HG02678 (cell line): Measurements from ENCODE around the gene CLSTN2.

ENCODE experiments used
- ATAC-seq: cut with Tn5 transposase; IDR thresholded peaks from one replicate; pipeline ENCODE4 v1.9.1; 2021; ENCODE audit warnings: mild to moderate bottlenecking, moderate library complexity; ENCODE audit not compliant: unreplicated experiment

Gene CLSTN2

DNA sequence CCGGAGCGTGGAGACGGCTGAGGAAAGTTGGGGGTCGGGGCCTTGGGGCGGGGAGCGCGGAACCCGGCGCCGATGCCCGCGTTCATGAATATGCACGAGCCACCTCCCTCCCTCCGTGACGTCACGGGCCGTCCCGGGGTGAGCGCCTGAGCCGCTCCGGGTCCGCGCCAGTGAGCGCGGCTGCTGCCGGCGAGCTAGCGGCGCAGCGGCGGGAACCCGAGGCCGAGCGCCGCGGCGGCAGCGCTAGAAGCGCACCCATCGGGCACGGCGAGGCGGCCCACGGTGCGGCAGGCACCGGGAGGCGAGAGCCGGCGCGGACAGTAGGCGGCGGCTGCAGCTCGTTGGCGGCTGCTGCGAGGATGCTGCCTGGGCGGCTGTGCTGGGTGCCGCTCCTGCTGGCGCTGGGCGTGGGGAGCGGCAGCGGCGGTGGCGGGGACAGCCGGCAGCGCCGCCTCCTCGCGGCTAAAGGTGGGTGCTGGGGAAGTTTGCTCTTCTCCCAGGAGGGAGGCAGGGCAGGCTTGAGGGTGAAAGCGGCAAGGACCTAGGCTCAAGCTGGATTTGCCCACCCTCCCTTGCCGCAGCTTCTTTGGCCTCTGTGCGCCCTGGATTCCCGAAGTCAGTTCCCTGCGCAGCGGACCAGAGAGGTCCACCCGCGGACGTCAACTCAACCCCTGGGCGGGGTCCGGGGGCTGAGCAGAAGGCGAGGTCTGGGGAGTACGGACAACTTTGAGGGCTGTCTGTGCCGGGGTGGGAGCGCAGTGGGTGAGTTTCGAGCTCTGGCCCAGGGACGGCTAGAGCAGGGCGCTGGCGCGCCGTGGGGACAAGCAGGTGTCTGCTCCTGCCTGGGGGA, at the start of gene CLSTN2:
TSS of gene CLSTN2 (plus strand) at position 170 of the 850 bp plus-strand sequence.
- no peak for ATAC-seq

DNA sequence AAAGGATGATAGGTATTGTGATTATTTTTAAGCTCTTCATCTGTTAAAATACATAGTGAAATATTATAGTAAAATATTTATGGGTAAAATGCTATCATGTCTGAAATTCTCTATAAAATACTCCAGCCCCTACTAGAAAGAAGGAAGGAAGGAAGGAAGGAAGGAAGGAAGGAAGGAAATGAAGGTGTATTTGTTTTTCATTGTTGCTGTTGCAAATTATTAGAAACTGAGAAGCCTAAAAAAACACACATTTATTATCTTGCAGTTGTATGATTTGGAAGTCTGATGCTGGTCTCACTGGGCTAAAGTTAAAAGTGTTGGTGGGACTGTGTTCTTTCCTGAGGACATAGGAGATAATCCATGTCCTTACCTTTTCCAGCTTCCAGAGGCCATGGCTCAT, 47.6 kb upstream of the CLSTN2 start:
- no peak for ATAC-seq

DNA sequence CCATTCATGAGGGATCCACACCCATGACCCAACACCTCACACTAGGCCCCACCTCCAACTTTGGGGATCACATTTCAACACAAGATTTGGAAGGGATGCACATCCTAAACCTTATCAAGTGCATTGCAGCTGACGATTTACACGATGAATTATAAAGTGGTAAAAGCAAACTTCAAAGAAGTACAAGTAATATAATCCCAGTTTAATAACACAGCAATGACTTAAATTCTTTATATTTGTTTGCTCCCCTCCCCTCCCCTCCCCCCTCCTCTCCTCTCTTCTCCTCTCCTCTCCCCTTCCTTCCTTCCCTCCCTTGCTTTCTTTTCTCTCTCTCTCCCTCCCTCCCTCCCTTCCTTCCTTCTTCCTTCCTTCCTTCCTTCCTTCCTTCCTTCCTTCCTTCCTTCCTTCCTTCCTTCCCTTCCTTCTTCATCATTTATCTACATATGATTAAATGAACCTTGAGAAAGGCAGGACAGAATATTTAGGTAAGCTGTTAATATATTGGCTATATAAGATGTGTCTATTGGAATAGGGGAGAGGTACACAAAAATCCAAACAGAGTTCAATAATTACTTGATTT, 46.3 kb upstream of the CLSTN2 start:
- ATAC-seq: no peak

DNA sequence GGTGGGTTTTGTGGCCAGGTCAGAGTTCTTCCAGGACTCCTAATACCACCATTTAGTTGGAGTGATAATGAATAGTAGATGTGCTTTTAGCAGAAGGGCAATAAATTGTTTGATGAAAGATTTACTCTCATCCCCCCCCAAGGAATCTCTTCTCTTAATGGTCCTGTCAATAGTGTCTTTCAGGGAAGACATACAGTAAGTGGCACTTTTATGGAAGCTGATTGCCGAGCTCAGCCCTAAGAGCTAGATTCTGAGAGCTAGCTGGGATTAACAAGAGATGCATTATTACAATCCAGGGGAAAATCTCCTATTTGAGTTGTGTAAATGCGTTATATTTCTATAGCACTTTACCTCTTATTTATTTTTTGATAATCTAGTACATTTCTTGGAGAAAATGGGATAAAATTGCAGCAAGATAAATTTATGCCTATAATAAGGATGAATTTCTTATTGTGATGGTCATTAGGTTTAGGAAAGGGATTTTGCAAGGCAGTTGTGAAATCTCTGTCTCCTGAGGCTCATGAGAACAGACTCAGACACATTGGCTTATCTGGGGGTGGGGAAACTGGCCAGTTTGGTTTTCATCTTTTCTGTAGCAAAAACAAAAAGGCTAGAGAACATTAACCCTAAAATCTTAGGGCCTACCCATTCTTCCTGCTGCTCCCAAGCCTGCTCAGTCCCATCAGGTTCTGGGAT, 41.6 kb upstream of the CLSTN2 start:
- ATAC-seq: no peak

GRCh38 chr3:139893963-139894642, 40.9 kb upstream of the CLSTN2 start:
- ATAC-seq: no peak

GRCh38 chr3:139894643-139894989, 40.4 kb upstream of the CLSTN2 start:
- ATAC-seq: no peak

GRCh38 chr3:139897759-139898158, 37.2 kb upstream of the CLSTN2 start:
- ATAC-seq: no peak

GRCh38 chr3:139906418-139906817, 28.6 kb upstream of the CLSTN2 start:
- no peak for ATAC-seq

DNA sequence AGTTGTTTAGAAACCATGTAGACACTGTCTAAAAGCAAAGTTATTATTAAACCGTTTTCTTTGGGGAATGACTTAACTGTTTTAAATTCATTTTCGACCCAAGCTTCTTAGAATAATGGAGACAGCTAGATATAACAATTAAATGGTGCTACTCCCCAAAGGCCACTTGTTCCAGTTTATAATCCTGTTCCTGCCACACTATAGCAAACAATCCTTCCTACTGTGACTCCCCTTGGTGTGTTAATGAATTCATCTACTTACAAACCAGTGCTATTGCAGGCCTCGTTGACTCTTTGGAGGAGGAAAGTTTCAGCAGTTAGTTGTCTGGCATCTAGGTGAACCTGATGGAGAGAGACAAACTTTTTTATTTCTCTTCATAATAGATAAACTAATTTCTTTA, 25.2 kb upstream of the CLSTN2 start:
- ATAC-seq: no peak

DNA sequence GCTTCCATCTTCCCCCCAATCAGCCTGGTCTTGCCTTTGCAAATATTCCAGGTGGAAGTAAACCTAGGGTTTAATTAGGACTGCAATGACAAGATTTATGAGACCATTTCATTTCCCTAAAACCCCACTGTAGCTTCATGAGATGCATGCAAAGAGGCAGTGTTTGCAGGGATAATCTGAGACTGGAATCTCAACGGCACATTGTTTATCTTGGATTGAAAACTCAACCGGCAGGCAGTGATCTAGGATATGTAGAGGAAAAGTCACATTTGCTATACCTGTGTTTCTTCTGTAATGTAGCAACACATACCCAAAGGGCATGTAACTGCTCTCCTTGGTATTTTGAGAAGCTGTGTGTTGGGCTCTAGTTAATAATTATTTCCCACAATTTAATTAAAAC, 18.7 kb upstream of the CLSTN2 start:
- no peak for ATAC-seq

DNA sequence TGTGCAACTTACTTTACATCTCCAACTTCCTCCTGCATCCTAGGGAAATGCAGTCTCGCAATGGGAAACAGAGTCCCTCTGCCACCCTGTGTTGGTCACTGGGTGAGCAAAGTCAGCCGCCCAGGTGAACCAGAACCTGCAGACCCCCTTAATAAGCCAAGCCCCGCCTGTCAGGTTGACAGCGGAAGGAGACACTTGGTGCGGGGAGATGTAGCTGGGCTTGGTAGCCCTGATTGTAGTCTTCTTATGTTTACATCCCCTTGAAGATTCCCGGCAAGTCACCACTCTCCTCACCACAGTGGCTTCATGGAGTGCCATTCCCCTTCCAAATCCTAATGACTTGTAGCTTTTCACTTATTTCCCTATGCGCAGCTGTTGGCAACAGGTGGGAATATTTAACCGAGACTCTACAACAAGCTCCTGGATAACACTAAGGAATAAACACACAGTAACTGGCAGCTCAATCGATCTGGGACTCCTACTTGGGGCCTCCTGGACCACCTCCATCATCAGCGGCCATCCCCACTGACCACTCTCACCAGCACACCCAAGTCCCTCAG, 17.7 kb upstream of the CLSTN2 start:
- no peak for ATAC-seq

- no peak for ATAC-seq
Observed at GRCh38 chr3:139928708-139929505, 6.1 kb upstream of the CLSTN2 start.

- ATAC-seq: no peak
Observed at GRCh38 chr3:139930211-139930610, 4.8 kb upstream of the CLSTN2 start.

- no peak for ATAC-seq
Observed at GRCh38 chr3:139933766-139934165, 1.2 kb upstream of the CLSTN2 start.

DNA sequence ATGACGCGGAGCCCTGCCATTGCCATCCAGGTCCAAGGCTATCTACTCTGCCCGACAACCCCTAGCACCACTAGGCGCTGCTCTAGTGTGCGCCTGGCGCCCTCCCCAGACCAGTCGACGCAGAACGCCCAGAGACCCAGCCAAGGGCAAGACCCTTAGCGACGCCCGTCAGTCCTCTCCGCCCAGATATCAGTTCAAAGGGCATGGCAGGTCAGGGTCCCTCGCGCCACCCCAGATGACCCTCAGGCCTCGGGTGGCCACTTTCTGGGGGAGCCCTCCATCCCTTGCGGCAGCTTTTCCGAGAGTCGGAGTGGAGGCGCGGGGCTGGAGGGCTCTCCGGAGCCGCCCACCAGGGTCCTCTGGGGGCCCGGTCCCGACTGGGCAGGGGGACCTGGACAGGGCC, 371 bp upstream of the CLSTN2 start:
- no peak for ATAC-seq

DNA sequence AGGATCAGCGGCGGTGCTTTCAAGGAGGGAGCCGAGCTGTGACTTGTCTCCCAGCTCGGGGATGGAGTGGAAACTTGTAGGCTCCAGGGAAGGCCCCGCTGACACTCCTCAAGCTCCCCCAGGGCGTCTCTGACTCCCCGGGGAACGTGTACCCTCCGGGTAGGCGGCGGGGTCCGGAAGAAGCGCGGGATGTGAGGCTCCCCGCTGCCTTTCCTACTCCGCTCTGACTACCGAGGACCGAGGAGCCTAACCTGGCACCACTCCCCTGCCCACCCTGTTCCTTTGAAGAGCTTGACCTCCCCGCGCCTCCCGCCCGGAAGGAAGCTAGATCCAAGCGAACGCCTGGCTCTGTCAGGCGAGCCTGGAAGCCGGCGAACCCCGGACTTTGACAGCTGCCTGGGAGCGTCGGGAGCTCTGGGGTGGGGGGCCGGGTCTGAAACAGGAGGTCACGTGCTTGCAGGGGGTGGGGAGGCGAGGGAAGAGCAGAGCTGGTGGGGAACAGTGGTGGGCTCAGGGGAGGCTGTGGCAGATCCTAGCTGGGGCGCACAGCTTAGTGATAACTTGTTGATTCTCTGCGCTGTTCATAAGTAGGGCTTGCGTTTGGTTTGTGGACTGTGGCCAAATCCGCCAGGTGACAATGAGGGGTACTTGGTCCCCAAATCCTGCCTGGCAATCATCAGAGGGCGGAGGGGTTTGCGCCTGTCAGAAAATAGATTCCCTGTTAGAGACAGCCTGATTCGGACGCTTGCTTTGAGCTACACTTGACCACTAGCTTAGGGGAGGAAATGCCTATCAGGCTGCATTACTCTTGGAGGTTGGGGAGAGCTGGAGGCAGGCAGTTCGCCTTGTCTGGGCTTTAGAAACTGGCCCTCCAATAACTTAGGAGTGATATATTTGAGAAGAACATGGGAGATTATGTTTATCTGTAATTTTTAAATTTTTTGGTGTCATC, 1.2 kb downstream of the CLSTN2 start:
- no peak for ATAC-seq

- no peak for ATAC-seq
Observed at GRCh38 chr3:139937674-139938279, 2.8 kb downstream of the CLSTN2 start.

DNA sequence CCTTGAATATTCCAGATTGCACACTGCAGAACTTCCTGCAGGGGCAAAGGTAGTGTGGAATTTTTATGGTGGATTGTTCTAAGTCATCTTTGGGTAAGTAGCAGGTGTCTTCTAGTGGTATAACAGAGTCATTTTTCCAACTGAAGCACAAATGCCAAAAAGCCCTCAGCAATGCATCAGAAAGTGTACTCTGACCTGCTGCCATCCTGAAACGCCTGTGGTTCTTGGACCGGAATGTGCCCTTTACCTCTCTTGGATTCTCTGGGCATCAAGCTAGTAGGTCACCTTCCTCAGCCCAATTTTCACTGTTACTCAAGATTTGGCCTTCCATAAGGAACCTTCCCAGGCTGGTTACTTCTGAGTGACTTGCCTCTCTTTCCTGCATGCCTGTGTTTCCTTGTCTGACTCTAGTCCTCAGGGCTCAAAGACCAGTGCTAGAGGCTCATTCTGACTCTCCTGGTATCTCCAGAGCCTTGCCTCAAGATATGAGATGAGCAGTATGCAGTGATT, 4.8 kb downstream of the CLSTN2 start:
- ATAC-seq: no peak

DNA sequence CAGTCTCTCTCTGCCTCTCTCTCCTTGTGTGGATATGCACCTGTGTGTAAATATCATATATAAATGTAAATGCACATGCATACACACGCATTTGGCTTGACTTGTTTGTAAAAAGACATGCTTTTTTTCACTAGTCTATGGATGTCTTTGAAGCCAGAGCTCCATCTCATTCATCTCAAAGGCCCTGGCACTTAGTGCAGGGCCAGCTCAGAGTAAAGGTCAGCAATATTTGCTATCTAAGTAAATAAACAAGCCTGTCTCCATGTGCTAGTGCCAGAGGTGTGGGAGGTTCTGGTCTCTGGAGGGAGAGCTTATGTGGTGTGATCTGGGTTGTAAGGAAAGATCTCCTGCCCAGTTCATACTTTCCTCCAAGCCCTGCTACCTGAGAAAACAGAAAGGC, 5.6 kb downstream of the CLSTN2 start:
- no peak for ATAC-seq
